WI38 (cell line): ENCODE results near the gene LYVE1.

Experiments
- H3K4me3 ChIP-seq: 2 replicates; pipeline ENCODE4 v1.5.1; 2011; ENCODE audit warnings: low read depth, mild to moderate bottlenecking, control low read depth, low read length
- CTCF ChIP-seq: IDR thresholded peaks from 2 replicates; pipeline ENCODE4 v1.5.1; 2012; ENCODE audit warnings: low read depth, mild to moderate bottlenecking, control low read depth, low read length

LYVE1 gene

DNA sequence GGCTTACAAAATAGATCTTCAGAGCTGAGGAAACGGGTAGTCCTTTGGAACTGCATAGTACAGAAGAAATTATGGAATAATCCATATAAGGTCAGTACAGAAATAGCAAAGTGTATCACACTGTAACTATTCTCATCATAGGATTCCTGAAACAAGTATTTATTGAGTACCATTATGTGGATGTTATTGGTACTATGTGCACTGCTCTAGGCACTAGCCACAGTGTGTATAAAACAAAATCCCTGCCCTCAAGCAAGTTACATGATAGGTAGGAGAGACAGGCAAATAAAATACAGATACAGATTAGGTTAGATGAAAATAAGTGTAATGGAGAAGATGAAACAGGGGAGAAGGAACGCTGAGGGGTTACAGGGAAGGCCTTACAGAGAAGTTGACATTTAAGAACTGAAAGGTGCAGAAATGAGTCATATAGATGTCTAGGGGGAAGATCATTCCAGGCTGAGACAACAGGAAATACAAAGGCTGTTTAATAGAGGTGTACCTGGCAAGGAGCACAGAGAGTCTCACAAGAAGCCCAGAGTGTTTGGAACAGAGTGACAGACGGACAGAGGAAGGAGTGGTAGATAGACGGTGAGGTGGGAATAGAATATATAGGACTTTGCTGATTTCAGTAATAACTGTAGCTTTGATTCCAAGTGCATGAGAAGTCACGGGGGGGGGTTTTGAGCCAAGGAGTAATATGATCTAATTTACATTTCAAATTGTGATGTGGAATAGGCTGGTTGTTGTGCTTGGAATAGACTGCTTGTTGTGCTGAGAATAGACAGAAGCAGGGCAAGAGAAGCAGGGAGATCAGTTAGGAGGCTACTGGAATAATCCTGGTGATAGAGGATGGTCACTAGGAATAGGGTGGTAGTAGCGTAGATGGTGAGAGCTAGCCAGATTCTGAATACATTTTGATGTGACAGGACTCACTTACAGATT lies 41.2 kb downstream of the LYVE1 start:
- no peak overlapping the region for H3K4me3 ChIP-seq
- no peak for TF ChIP-seq CTCF

DNA sequence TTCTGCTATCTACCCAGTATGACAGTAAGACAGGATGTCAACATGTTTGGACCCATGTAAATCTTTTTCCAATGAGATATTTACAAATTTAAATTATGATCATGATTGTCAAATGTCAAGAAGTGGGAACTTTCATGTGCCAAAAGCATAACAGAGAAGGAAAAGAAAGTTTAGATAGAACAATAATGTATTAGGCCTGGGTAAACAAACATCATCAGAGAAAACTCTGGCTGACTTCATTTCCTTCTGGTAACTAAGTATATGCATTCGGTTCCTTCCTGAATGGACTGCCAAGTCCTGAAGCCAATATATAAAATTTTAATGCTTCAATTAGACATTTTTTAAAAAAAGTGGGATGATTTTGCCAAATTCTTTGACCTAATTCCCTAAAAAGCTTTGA lies 44.0 kb downstream of the LYVE1 start:
- H3K4me3 ChIP-seq = no peak overlapping the region
- no peak for TF ChIP-seq CTCF

DNA sequence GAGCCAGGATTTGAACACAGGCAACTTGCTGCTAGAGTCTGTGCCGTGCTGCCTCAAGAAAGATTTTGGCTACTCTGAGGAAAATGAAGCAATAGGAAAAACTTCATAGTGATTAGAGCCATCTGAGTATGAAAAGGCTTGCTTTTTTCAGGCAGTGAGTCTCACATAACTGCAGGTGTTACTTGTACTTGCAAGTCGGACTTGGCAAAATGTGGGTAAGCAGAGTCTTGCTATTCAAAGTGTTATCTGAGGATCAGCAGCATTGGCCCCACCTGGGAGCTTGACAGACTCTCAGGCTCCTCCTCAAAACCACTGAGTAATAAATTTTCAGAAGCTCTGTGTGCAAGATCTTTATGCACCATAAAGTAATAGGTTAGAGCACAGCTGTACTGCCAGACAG lies 45.5 kb downstream of the LYVE1 start:
- H3K4me3 ChIP-seq = no peak overlapping the region
- no peak for TF ChIP-seq CTCF

- TF ChIP-seq CTCF = no peak
- no peak overlapping the region for H3K4me3 ChIP-seq
These were observed 46.2 kb downstream of the LYVE1 start for GRCh38 chr11:10522276-10522675.

DNA sequence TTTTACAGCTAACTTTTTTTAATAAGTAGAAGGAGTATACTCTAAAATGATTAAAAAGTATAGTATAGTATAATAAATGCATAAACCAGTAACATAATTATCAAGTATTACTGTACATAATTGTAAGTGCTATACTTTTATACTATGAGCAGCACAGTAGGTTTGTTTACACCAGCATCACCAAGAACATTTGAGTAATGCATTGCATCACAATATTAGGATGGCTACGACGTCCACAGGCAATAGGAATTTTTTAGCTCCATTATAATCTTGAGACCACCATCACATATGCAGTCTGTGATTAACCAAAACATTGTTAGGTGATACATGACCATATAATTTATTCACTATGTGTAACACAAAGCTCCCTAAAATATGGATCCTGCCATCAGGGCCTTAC lies 47.9 kb downstream of the LYVE1 start:
- TF ChIP-seq CTCF = no peak
- H3K4me3 ChIP-seq = no peak overlapping the region

DNA sequence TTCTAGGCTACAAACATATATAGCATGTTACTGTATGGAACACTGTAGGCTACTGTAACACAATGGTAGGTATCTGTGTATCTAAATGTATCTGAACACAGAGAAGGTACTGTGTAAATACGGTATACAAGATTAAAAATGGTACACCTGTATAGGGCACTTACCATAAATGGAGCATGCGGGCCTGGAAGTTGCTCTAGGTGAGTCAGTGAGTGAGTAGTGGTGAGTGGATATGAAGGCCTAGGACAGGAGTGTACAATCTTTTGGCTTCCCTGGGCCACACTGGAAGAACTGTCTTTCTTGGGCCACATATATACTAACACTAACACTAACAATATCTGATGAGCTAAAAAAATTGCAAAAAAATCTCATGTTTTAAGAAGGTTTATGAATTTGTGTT lies 48.8 kb downstream of the LYVE1 start:
- H3K4me3 ChIP-seq = no peak overlapping the region
- no peak for TF ChIP-seq CTCF

DNA sequence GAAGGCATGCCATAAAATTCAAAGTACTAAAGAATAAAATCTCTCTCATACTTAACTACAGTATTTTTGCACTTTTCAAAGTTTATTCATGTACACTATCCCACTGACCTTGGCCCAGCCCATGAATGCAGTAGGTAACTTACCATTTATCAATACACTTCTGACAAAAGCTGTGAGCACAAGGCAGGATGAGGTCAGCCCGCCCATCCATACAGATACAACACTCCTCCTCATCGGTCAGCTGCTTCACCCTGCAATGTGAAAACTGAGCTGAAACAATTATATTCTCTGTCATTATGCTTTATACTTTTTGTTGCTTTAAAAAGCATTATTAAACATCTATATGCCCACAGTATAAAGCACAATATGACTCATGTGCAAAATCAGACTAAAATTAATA lies 49.6 kb downstream of the LYVE1 start:
- TF ChIP-seq CTCF = no peak
- H3K4me3 ChIP-seq = no peak overlapping the region
